Activated T-cell treated with anti-CD3 and anti-CD28 coated beads for 1 hour (primary cell): ENCODE data around the gene STK17A.

Source experiments
- DNase-seq: peaks from one replicate; pipeline ENCODE4 v3.0.0-alpha.2; 2020; ENCODE audit warnings: low read depth

Gene STK17A

GRCh38 chr7:43582503-43583423, at the start of gene STK17A:
Gene STK17A (plus strand): TSS chr7:43583108. CDS start chr7:43583244, 136 bp downstream.
- peak; percentile 91 for DNase-seq

- no peak for DNase-seq
Measured at GRCh38 chr7:43533801-43534479, 49.0 kb upstream of the STK17A start.

- no peak for DNase-seq
Measured at GRCh38 chr7:43535031-43535451, 47.9 kb upstream of the STK17A start.

GRCh38 chr7:43535810-43536585, 46.9 kb upstream of the STK17A start:
- no peak for DNase-seq

GRCh38 chr7:43536773-43537172, 46.1 kb upstream of the STK17A start:
- DNase-seq: no peak

GRCh38 chr7:43537765-43538403, 45.0 kb upstream of the STK17A start:
- no peak for DNase-seq

GRCh38 chr7:43538404-43538771, 44.5 kb upstream of the STK17A start:
- no peak for DNase-seq

GRCh38 chr7:43540471-43540870, 42.4 kb upstream of the STK17A start:
- DNase-seq: no peak

GRCh38 chr7:43542716-43543115, 40.2 kb upstream of the STK17A start:
- DNase-seq: no peak

- DNase-seq: no peak
Measured at GRCh38 chr7:43546231-43546630, 36.7 kb upstream of the STK17A start.

- DNase-seq: no peak
Measured at GRCh38 chr7:43550427-43550826, 32.5 kb upstream of the STK17A start.

- DNase-seq: no peak
Measured at GRCh38 chr7:43552122-43552521, 30.8 kb upstream of the STK17A start.

- no peak for DNase-seq
Measured at GRCh38 chr7:43553999-43554398, 28.9 kb upstream of the STK17A start.

GRCh38 chr7:43554423-43554822, 28.5 kb upstream of the STK17A start:
- no peak for DNase-seq

GRCh38 chr7:43557831-43558495, 24.9 kb upstream of the STK17A start:
- DNase-seq: no peak

GRCh38 chr7:43559171-43559945, 23.6 kb upstream of the STK17A start:
- no peak for DNase-seq

GRCh38 chr7:43559946-43560335, 23.0 kb upstream of the STK17A start:
- no peak for DNase-seq

- no peak for DNase-seq
Measured at GRCh38 chr7:43560742-43561330, 22.1 kb upstream of the STK17A start.

GRCh38 chr7:43562383-43562782, 20.5 kb upstream of the STK17A start:
- DNase-seq: no peak

- no peak for DNase-seq
Measured at GRCh38 chr7:43565786-43566185, 17.1 kb upstream of the STK17A start.
